Endothelial cell of umbilical vein (primary cell): ENCODE results near the gene CTIF.

Source experiments
- CTCF ChIP-seq, 2 donors: IDR thresholded peaks; 1 replicate in 1 of 2; 2 replicates in 1 of 2; pipeline ENCODE4 v1.5.1; 2011; ENCODE audit warnings: low read length in 2 of 2, mild to moderate bottlenecking in 2 of 2, moderate library complexity in 2 of 2, control low read depth in 1 of 2, inconsistent platforms in 1 of 2, low read depth in 1 of 2; ENCODE audit not compliant: insufficient read depth in 1 of 2; ENCODE audit errors: extremely low read depth in 1 of 2
- EZH2 ChIP-seq: IDR thresholded peaks from 2 replicates; pipeline ENCODE4 v1.6.1; 2012; ENCODE audit warnings: borderline replicate concordance, low read depth, mild to moderate bottlenecking, moderate library complexity, low read length, inconsistent platforms; ENCODE audit not compliant: severe bottlenecking
- FOS ChIP-seq: IDR thresholded peaks from 2 replicates; pipeline ENCODE4 v1.6.1; 2011; ENCODE audit warnings: mild to moderate bottlenecking, low read length, moderate library complexity, borderline replicate concordance; ENCODE audit not compliant: insufficient read depth
- GATA2 ChIP-seq: IDR thresholded peaks from 2 replicates; pipeline ENCODE4 v1.7.0; 2011; ENCODE audit warnings: low read depth, mild to moderate bottlenecking, moderate library complexity, mixed read lengths, low read length; ENCODE audit not compliant: insufficient read length, insufficient read depth
- JUN ChIP-seq: IDR thresholded peaks from 2 replicates; pipeline ENCODE4 v1.6.1; 2011; ENCODE audit warnings: borderline replicate concordance, low read depth; ENCODE audit not compliant: insufficient read length, insufficient read depth
- MAX ChIP-seq: IDR thresholded peaks from 2 replicates; pipeline ENCODE4 v1.6.1; 2011; ENCODE audit not compliant: insufficient read depth, insufficient read length
- MYC ChIP-seq: IDR thresholded peaks from one replicate; pipeline ENCODE4 v1.6.1; 2011; ENCODE audit warnings: mild to moderate bottlenecking, low read depth, low read length
- POLR2A ChIP-seq: IDR thresholded peaks from 2 replicates; pipeline ENCODE4 v1.6.1; 2012; ENCODE audit warnings: low read depth, mild to moderate bottlenecking, control low read depth, low read length
- POLR2AphosphoS5 ChIP-seq: IDR thresholded peaks from 2 replicates; pipeline ENCODE4 v1.6.1; 2012; ENCODE audit warnings: low read depth, mild to moderate bottlenecking, control low read depth, low read length, moderate library complexity; ENCODE audit not compliant: insufficient read depth

GRCh38 chr18:48782381-48782861 is 243.6 kb downstream of the CTIF start:
- no peak for TF ChIP-seq MAX
- no peak for TF ChIP-seq CTCF (IDR thresholded peaks at IDR 0.05; ENCODE audit: extremely low read depth in 1 of 2, insufficient read depth in 1 of 2, low read depth in 1 of 2, low read length in 2 of 2)
- TF ChIP-seq POLR2A, result no peak
- no peak for TF ChIP-seq EZH2
- no peak for TF ChIP-seq JUN
- no peak for TF ChIP-seq POLR2AphosphoS5
- TF ChIP-seq MYC, result no peak
- no peak for TF ChIP-seq GATA2
- TF ChIP-seq FOS, result no peak
